ENCODE results near the gene KIFC3.
"Not testable (repeated sequence)": the region's sequence is repeated elsewhere in the genome, so short reads cannot be mapped to it uniquely, and the experiment has no call there.

Gene KIFC3, protein sequence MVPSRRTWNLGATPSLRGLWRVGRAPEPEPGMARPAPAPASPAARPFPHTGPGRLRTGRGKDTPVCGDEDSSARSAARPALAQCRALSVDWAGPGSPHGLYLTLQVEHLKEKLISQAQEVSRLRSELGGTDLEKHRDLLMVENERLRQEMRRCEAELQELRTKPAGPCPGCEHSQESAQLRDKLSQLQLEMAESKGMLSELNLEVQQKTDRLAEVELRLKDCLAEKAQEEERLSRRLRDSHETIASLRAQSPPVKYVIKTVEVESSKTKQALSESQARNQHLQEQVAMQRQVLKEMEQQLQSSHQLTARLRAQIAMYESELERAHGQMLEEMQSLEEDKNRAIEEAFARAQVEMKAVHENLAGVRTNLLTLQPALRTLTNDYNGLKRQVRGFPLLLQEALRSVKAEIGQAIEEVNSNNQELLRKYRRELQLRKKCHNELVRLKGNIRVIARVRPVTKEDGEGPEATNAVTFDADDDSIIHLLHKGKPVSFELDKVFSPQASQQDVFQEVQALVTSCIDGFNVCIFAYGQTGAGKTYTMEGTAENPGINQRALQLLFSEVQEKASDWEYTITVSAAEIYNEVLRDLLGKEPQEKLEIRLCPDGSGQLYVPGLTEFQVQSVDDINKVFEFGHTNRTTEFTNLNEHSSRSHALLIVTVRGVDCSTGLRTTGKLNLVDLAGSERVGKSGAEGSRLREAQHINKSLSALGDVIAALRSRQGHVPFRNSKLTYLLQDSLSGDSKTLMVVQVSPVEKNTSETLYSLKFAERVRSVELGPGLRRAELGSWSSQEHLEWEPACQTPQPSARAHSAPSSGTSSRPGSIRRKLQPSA

DNA sequence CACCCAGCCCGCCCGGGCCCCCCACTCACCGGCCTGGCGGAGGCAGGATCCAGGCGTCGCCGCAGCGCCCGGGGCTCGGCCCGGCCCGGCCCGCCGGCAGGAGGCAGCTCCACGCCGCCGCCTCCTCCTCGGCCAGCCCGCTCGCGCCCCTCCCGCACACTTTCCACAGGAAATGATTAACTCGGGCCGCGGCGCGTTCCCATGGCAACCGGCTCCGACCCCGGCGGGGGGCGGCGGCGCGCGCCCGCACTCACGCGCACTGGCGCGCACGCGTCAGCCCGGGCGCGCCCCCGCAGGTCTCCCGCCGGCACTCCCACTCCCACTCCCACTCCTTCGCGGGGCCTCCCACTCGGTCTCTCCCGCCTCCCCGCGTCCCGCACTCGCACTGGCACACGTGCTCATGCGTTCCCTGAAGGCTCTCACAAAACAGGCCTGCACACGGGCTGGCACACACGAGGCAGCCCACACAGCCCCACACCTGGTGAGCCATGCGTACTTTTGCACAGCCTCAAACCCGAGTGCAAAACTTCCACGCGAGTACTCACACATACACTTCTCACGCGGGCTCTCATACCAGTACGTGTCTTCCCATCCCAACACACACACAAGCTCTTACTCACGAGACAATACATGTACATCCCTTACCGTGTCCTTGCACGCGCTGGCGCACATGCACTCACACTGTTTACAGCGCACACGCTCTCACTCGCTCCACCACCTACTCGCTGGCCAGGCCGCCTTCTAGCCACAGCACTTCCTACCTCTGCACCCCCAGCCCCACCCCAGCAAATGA lies at the start of gene KIFC3:
Gene KIFC3 (minus strand): TSS at position 151 of the 793 bp plus-strand sequence. CDS start 4,248 bp downstream, outside the sequence.
- peak; percentile 87 for DNase-seq

GRCh38 chr16:57848181-57848580 lies 45.9 kb upstream of the KIFC3 start:
- DNase-seq, result no peak

- DNase-seq, result not testable (repeated sequence)
Measured at GRCh38 chr16:57846931-57847330, 44.6 kb upstream of the KIFC3 start.

DNA sequence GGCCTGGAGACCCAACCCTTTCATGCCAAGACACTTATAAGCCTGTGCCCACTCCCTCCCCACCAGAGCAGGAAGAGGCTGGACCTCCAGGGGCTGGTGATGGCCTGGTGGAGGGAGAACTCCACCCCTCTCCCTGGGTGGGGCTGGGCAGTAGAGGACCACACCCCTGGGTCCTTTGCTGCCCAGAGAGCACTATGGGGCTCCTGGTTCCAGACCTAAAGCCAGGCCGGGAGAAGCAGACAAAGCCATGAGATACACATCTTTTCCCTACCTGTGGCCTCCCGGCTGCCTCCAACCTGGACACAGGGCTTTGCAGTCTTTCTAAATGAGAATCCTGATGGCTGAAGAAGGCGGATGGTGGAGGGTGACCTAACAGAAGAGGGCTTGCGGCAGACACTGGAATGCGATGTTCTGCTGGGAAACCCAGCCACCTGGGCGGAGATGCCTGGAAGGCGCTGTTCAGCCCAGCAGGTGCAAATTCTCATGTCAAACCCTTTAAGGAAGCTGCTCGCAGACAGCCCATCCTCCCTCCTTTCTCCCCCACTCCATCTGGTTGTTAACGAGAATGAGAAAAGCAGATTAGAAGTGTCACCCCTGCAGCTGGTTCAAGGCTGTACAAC lies 43.9 kb upstream of the KIFC3 start:
- DNase-seq, result peak; percentile 80

- no peak for DNase-seq
Measured at GRCh38 chr16:57845115-57845514, 42.8 kb upstream of the KIFC3 start.

DNA sequence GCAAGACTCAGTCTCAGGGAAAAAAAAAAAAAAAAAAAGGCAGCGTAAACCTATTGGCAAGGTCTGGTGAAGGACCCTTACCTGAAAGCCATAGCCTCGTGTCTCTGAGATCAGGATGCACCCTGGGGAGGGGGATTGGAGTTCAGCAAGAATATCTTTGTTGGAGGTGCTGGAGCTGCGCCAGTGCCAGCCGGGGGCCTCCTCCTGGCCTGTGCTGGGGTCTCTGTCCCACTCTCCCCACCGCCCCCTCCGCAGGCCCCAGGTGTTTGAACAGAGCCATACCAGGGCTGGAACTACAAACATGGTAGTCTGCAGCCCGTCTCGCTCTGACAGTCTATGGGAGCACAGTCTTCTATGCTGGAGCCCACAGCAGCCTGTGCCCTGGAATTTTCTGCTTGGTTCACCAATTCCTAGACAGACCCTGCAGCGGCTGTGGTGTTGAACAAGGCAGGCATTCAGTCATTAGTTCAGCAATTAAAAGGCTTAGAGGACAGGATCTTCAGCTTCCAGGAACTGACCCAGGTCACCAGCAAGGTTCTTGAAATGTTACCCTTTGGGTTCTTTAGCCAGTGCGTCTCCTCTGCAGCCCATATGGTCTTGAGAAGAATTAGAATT lies 42.2 kb upstream of the KIFC3 start:
- DNase-seq, result peak; percentile 64

DNA sequence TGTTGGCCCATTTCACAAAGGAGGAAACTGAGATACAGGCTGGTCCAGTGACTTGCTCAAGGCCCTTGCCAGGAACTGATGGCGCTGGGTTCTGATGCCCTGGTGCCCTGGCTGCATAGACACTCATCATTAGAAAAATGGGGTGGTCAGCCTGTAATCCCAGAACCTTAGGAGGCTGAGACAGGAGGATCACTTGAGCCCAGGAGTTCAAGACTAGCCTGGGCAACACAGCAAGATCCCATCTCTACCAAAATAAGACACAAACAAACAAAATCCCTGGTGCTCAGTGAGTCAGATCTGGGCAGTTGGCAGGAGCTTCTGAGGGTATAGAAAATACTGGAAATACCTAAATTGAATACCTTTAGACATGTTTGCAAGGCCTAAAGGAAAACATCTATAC lies 41.1 kb upstream of the KIFC3 start:
- DNase-seq, result no peak

GRCh38 chr16:57842601-57843000 lies 40.3 kb upstream of the KIFC3 start:
- DNase-seq, result no peak

GRCh38 chr16:57840833-57841232 lies 38.5 kb upstream of the KIFC3 start:
- no peak for DNase-seq

- DNase-seq, result peak; percentile 47
Measured at GRCh38 chr16:57838161-57838560, 35.9 kb upstream of the KIFC3 start.

DNA sequence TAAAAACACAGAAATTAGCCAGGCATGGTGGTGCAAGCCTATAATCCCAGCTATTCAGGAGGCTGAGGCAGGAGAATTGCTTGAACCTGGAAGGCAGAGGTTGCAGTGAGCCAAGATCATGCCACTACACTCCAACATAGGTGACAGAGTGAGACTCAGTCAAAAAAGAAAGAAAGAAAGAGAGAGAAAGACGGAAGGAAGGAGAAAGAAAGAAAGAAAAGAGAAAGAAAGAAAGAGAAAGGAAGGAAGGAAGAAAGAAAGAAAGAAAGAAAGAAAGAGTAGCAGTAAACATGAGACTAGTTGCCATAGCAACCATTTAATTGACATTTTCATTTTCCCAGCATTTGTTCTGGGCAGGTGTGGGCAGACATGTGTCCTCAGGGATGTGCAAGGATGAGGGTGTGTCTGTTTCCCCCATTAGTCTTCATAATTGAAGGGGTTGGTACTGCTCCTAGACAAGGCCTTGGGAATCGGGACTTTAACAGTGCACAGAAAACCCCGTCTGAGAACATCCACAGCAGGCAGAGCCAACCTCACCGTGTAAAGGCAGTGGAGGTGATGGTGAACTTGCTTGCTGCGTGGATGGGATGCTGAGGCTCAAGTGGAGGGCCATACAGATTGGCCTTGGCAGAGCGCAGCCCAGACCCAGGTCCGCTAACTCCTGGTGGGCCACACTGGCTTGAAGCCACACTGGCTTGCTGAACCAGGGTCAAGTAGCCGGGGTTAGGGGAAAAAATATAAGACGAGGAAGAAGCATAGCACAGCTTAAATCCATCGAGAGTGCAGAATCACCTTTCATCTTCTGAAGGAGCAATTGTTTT lies 35.2 kb upstream of the KIFC3 start:
- DNase-seq, result peak; percentile 45

DNA sequence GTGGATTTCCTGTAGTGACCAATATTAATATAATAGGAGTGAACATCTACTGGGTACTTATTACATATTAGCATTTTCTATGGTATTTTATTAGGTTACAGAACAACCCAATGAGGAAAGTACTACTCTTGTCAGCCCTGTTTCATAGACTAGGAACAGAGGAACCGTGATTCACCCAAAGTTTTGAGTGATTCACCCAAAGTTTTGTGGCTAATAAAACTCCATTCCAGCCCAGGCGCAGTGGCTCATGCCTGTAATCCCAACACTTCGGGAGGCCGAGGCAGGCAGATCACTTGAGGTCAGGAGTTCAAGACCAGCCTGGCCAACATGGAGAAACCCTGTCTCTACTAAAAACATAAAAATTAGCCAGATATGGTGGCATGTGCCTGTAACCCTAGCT lies 33.1 kb upstream of the KIFC3 start:
- not testable (repeated sequence) for DNase-seq

DNA sequence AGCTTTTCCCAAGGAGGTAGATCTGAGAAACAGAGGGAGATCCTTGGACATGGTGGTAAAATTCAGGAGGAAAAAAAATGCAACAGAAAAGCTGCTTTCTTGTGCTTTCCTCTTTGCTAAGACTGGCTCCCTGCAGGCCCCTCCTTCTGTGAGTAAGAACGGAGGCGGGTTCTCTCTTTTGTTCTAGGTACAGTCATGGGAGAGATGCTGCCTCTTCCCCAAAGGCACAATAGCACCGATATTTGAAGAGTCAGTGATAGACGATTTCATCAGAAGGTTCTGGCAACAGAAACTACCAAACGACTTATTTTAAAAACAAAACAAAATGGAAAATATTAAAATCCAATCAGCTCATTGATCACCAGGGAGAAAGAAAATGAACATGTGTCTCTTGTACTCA lies 32.6 kb upstream of the KIFC3 start:
- no peak for DNase-seq

DNA sequence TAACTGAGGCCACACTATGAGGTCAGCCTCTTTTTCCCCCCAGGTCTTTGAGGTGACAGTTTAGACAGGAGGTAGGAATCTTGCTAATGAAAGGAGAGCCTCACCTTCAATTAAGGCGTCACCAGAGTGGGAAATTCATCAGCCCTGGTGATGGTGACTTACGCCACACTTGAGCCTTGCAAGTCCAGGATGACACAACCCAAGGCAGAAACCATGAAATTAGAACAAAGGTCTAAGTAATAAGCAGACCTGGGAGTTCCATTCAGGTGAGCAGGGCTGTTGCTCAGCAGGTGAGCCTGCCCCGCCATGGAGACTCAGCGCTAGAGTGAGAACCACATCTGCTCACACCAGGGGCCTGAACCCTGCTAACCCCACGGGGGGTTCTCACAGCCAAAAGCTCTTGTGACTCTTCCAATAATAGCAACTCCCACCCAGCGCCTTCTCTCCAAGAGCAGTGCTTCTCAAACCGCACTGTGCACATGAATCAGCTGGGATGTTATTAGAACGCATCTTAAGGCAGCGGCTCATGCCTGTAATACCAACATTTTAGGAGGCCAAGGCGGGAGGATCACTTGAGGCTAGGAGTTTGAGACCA lies 28.7 kb upstream of the KIFC3 start:
- no peak for DNase-seq

- no peak for DNase-seq
Measured at GRCh38 chr16:57829969-57830360, 27.7 kb upstream of the KIFC3 start.

DNA sequence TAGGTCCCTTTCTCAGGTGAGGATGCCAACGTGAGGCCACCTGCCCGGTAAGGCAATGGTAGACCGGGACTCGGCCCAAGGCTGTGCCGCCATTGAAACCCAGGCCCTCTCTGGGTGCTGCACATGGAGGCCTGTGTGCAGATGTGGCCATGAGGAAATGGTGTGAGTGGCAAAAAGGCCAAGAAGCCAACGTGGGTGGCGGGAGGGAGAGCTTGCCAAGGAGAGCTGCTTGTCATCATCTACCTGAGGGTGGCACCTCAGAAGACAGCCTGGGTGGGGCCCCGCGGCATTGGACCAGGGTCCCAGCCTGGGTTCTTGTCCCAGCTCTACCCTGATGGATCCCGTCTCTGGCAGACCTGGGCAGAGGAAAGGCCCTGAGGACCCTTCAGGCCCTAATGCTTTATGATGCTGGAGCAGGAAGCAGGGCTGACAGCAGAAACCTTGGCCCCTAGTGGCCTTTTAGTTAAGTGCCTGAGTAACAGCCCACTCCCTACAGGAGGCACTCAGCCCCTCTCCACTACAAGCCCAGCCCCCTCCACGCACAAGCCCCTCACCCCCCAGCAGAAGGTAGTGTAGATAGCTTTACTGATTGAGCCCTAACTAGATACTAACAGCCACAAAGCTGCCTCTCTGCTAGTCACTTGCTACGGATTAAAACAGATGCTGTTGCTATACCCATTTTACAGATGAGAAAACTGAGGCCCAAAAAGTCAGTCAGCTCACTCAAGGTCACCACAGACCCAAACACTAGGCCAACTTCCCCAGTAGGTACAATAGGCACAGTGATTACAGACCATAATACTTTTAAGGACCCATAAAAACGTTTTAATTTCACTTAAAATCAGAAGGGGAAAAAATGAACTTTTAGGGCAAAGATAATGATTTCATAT lies 26.2 kb upstream of the KIFC3 start:
- DNase-seq, result no peak

- peak; percentile 38 for DNase-seq
Measured at GRCh38 chr16:57826706-57827625, 24.7 kb upstream of the KIFC3 start.

- no peak for DNase-seq
Measured at GRCh38 chr16:57826052-57826451, 23.8 kb upstream of the KIFC3 start.

Measured in eye (tissue), 1 donor.